DMS153 treated with DMSO at 0.1 percent for 48 hours (cell line): Measurements from ENCODE around the gene SPTLC2.

ENCODE experiments used
- DNase-seq: peaks from one replicate; lab custom pipeline; 2025; ENCODE audit not compliant: unreplicated experiment; lab: John Stamatoyannopoulos, UW

The SPTLC2 gene

DNA sequence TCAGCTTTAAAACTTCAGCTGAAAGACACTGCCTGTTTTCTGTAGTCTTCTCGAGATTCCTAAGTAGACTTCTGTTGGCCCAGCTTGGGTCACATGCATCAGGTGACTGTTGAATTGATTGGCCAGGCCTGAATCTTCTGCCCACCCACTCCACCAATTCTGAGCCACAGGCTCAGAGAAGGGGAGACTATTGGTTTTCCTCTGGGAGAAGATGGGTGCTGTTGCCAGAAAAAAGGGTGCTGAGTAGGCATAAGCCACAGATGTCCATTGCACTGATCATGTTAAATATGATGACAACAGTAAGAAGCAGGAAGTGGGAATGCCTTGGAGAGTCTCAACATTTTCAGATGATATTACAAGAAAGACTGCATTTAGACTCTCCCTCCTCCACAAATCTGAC lies 6.8 kb upstream of the SPTLC2 start:
- DNase-seq, result no peak

- DNase-seq, result peak; percentile 27
Measured at GRCh38 chr14:77622366-77622961, 6.0 kb upstream of the SPTLC2 start.

DNA sequence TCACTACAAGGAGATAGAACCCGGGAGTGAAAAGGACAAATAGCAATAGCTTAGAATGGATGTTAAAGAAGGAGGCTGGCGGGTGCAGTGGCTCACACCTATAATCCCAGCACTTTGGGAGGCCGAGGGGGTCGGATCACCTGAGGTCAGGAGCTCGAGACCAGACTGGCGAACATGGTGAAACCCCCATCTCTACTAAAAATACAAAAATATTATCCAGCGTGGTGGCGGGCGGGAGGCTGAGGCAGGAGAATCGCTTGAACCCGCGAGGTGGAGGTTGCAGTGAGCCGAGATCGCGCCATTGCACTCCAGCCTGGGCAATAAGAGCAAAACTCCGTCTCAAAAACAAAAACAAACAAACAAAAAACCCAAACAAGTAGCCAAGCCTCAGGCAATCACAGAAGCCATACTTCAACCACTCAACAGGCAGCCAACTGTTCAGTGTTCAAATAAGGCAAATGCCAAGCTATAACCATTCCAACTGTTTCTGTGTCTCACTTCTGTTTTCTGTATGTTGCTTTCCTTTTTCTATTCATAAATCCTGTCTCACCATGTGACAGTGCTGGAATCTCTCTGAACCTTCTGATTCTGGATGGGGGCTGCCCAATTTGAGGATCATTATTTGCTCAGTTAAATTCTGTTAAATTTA lies 3.9 kb upstream of the SPTLC2 start:
- no peak for DNase-seq

DNA sequence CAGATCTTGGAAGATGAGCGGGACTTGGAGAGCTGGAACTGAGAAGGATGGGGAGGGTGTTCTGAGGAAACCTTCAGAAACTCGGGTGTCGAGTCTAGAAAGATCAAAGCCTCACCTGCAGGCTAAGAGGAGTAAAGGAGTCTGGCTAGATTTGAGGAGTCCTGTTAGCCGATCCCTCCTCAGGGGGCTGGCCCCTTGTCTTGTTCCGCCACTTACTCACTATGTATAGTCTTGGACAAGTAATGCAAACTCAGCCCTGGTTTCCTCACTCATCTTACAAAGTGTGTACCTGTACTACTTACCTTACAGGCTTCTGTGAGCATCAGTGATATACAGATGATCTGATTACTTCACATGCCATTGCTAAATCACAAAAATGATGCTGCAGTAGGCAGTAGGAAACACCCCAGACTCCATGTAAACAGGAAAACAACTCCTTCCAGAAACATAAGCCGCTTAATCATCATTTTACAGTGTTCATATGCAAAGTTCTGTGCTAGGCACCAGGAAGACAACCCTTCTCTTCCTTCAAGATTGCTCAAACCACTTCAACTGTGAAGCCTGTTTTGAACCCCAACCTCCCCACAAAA lies 2.0 kb upstream of the SPTLC2 start:
- no peak for DNase-seq

- no peak for DNase-seq
Measured at GRCh38 chr14:77616133-77616453, 344 bp downstream of the SPTLC2 start.

GRCh38 chr14:77615361-77616132 lies 890 bp downstream of the SPTLC2 start:
- DNase-seq, result no peak

DNA sequence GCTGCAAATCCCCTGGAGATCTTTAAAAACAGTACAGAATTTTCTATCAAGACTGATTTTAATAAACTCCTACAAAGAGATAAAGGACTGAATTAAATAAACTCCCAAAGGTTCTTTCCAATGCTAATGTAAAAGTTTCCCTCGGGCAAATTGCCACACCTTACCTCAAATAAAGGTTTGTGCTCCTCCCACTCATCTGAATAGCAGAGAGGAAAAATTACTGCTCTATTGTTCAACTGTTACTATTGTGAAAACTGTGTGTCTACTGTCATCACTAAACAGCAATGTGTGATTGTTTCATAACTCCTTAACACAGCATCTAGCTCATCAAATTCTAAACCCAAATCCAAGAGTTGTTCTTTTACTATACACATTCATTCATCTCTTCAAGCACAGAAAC lies 3.2 kb downstream of the SPTLC2 start:
- no peak for DNase-seq

DNA sequence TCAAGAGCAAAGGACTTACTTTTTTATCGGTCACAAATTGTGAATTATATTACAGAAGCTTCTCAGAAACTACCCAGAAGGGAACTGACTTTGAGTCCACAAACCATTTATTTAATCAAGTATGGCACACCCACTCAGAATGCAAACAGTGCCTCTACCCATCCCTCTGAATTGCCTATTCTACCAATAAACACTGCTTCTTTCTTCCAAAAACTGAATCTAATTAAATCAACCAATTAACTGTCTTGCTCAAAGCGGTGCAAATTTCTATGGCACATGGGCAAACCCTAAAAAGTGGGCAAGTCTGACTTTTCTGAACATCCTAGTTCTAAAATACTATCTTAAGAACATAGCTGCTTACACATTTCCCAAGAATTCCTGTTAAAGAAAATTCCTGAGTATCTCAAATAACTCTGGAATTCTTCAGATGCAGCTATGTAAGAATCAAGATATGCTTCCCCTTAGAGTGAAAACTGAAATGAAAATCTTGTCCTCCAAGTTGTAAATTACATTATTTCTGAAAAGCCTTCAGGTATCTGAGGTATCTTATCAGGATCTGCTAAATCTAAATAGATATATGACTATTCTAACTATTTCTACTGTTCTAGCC lies 4.3 kb downstream of the SPTLC2 start:
- no peak for DNase-seq

DNA sequence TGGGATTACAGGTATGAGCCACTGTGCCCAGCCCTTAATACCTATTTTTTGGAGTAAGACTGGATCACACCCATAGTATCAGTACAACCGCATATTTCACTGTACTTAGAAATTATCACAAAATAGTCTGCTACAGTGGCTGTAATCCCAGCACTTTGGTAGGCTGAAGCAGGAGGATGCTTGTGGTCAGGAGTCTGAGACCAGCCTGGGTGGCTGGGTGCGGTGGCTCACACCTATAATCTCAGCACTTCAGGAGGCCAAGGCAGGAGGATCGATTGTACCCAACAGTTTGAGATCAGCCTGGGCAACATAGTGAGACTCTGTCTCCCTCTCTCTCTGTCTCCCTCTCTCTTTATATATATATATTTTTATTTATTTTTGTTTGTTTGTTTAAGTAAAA lies 5.9 kb downstream of the SPTLC2 start:
- no peak for DNase-seq

GRCh38 chr14:77609922-77610321 lies 6.5 kb downstream of the SPTLC2 start:
- DNase-seq, result no peak

DNA sequence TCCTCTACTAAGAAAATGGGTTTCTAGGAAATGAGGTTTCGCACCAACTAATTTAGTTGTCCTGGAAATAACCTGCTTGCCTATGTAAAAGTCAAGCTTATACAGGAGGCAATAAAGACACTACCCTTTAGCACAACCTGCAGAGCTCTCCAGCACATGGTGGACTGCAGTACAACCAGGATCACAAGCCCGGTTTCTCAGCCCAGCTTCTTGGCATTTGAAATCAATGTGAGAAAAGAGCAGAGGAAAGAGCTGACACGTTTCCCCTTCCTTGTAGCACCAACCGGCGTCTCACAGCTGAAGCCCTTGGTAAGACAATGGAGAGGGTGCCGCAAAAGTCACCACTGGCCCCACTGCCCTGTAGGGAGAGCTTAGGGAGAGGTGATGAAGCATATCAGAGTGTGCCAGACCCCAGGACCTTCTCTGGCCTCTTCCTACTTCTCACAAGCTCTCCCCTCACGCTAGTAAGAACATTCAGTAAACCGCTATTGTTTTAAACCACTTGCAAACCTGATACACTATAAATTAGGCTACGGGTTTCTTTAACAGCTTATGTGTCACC lies 8.6 kb downstream of the SPTLC2 start:
- DNase-seq, result no peak

- no peak for DNase-seq
Measured at GRCh38 chr14:77605392-77605972, 11.0 kb downstream of the SPTLC2 start.

- DNase-seq, result no peak
Measured at GRCh38 chr14:77603654-77604255, 12.7 kb downstream of the SPTLC2 start.

GRCh38 chr14:77603031-77603430 lies 13.4 kb downstream of the SPTLC2 start:
- no peak for DNase-seq

DNA sequence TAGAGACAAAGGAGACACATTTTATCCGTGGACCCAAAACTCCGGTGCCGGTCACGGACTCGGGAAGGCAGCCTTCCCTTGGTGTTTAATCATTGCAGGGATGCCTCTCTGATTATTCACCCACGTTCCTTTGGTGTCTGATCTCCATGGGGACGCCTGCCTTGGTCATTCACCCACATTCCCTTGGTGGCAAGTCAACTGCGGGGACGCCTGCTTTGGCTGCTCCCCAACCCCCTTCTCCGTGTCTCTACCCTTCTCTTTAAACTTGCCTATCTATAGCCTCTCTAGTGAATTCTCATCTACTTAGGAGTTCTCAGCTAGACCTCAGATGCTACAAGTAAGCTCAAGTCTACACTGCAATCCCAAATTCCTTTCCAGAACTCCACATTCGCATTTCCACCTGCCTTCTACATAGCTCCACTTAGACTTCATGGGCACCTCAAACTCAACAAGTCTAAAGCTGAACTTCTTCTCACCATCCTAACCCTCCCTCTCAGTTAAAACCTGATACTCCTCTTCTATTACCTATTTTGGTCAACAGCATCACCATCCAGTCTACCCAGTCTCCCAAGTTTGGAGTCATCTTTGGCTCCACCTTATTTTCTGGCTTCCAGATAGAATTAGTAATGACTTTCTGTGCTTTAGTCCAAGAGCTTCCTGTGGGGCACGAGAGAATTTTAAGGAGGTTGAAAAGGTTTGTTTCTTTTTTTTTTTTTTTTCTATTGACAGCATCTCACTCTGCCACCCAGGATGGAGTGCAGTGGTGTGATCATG lies 14.4 kb downstream of the SPTLC2 start:
- DNase-seq, result no peak

DNA sequence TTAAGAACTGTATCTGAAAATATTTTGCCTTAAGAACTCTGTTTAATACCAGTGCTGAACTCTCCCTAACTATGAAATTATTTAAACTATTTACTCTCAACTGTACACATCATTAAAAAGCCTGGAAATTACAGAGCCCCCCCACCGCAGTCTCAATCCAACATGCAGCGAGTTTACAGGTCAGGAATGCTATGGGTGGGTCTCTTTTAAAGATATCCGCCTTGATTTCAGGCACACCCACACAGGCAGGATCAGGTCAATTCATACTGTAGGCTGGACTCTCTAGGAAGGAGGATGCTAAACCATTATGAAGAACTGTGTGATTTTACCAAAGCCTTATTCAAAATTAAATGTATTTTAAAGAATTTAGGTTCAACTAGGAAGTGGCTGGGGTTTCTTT lies 16.5 kb downstream of the SPTLC2 start:
- no peak for DNase-seq

DNA sequence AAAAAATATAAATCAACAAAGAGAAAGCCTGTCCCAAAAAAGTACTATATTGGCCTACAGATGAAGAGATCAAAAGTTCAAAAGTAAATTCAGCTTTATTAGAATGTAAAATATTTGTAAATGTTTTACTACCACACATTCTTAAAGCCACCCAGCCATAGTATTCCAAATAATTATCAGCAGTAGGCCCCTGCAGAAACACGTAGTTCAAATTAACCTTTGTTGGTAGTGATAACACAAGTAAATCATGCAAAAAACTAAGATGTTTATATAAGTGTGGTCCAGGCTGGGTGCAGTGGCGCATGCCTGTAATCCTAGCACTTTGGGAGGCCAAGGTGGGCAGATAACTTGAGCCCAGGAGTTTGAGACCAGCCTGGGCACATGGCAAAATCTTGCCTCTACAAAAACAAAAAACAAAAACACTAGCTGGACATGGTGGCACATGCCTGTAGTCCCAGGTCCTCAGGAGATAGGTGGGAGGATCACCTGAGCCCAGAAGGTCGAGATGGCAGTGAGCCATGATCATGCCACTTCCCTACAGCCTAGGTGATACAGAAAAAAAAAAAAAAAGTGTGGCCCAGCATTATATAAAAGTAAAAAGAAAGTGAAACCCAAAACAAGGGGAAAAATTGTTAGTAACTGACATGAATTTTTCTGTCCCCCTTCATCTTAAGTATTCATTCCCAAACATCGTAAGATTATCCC lies 17.9 kb downstream of the SPTLC2 start:
- no peak for DNase-seq

DNA sequence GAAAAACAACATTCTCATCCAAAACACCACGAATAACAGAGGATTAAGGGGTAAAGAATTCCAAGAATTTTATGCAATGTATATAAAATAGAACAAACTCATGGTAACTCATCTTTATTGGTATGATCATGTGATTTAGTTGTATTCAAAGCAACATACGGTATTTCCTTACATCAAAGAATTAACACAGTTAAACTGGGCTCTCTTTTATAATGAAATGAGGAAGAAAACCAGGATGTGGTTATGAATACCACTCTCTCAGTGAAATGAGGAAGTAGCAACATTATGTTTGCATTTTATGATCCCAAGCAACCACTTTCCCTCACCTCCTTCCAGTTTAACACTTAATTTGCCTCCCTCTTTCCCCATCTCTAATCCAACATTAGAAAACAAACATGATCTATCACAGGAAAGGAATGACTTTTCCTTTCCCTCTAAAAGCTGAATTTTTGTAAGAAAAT lies 22.9 kb downstream of the SPTLC2 start:
- DNase-seq, result no peak

DNA sequence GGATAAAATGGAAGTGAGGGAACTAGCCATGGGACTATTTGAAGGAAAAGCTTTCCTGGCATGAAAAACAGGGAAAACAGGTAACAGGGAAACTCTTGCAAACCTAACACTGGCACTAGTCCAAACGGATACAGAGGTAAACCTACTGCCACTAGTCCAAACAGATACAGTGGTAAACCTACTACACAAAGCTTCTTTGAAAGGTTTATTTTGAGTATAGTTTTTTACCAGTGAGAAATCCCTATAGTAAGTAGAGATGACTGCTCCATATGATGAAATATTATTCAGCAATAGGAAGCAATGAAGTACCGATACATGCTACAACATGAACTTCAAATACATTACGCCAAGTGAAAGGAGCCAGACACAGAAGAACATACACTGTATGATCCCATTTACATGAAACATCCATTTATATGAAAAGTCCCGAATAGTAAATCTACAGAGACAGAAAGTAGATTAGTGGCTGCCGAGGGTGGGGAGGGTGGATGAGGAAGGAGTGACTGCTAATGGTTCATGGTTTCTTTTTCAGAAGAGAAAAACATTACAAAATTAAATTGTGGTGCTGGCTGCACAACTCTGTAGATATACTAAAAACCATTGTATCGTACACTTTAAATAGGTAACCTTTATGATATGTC lies 25.5 kb downstream of the SPTLC2 start:
- no peak for DNase-seq
